ENCODE data around the gene PARD3. TPM values are rescaled to one million over a fixed set of nuclear protein-coding genes. Genes with fewer than 3 reads are reported as not detected.

Gene PARD3
- polyA plus RNA-seq, 1 donor from 2014 or later = 12.4 TPM

GRCh38 chr10:34151931-34152330 lies 663.2 kb downstream of the PARD3 start:
- TF ChIP-seq TAF1 (IDR thresholded peaks at IDR 0.05; ENCODE audit: low read depth) (no peak), POLR2AphosphoS5 (IDR thresholded peaks at IDR 0.05) (no peak), RAD21 (conservative IDR thresholded peaks at IDR 0.05) (no peak), EZH2 (IDR thresholded peaks at IDR 0.05; ENCODE audit: borderline replicate concordance, insufficient read depth, low read length, poor library complexity, severe bottlenecking) (no peak), REST (IDR thresholded peaks at IDR 0.05; ENCODE audit: borderline replicate concordance) (no peak), SMC3 (conservative IDR thresholded peaks at IDR 0.05; ENCODE audit: poor library complexity) (no peak), EP300 (conservative IDR thresholded peaks at IDR 0.05; ENCODE audit: poor library complexity, severe bottlenecking) (no peak), MXI1 (conservative IDR thresholded peaks at IDR 0.05; ENCODE audit: poor library complexity, severe bottlenecking) (no peak)
- TF ChIP-seq, protein P1, sequence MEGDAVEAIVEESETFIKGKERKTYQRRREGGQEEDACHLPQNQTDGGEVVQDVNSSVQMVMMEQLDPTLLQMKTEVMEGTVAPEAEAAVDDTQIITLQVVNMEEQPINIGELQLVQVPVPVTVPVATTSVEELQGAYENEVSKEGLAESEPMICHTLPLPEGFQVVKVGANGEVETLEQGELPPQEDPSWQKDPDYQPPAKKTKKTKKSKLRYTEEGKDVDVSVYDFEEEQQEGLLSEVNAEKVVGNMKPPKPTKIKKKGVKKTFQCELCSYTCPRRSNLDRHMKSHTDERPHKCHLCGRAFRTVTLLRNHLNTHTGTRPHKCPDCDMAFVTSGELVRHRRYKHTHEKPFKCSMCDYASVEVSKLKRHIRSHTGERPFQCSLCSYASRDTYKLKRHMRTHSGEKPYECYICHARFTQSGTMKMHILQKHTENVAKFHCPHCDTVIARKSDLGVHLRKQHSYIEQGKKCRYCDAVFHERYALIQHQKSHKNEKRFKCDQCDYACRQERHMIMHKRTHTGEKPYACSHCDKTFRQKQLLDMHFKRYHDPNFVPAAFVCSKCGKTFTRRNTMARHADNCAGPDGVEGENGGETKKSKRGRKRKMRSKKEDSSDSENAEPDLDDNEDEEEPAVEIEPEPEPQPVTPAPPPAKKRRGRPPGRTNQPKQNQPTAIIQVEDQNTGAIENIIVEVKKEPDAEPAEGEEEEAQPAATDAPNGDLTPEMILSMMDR (IDR thresholded peaks at IDR 0.05; ENCODE audit: poor library complexity, severe bottlenecking) = no peak
- no peaks in the 10 kb centered on the region for H3K36me3 ChIP-seq (ENCODE audit: insufficient read depth, low read length)
- H3K27ac ChIP-seq (ENCODE audit: low read length) = no peak overlapping the region
- H4K20me1 ChIP-seq (ENCODE audit: insufficient read depth) = no peaks in the 10 kb centered on the region
- H3K4me2 ChIP-seq (ENCODE audit: low read length) = no peak overlapping the region
- no peaks in the 10 kb centered on the region for H3F3A ChIP-seq (ENCODE audit: insufficient read depth, low read length, poor library complexity, severe bottlenecking)
- H3K9me3 ChIP-seq (ENCODE audit: low read length) = no peaks in the 10 kb centered on the region
- no peaks in the 10 kb centered on the region for H3K9me2 ChIP-seq (ENCODE audit: insufficient read depth, low read length)
- no peak overlapping the region for H3K4me3 ChIP-seq (ENCODE audit: low read length)
- no peak overlapping the region for H2AFZ ChIP-seq (ENCODE audit: low read depth, low read length)
- H3K79me2 ChIP-seq (replicated peaks; ENCODE audit: insufficient read depth, low read length) = no peaks in the 10 kb centered on the region
- H3K27me3 ChIP-seq (ENCODE audit: insufficient read depth, low read depth, low read length) = peaks cover 2% of the 10 kb centered on the region
- no peak overlapping the region for H3K9ac ChIP-seq (ENCODE audit: low read length)

- TF ChIP-seq POLR2AphosphoS5 (IDR thresholded peaks at IDR 0.05) = no peak
- no peak for TF ChIP-seq TAF1 (IDR thresholded peaks at IDR 0.05; ENCODE audit: low read depth)
- no peak for TF ChIP-seq RAD21 (conservative IDR thresholded peaks at IDR 0.05)
- no peak for TF ChIP-seq EZH2 (IDR thresholded peaks at IDR 0.05; ENCODE audit: borderline replicate concordance, insufficient read depth, low read length, poor library complexity, severe bottlenecking)
- no peak for TF ChIP-seq MXI1 (conservative IDR thresholded peaks at IDR 0.05; ENCODE audit: poor library complexity, severe bottlenecking)
- TF ChIP-seq, protein P1 (IDR thresholded peaks at IDR 0.05; ENCODE audit: poor library complexity, severe bottlenecking) = no peak
- TF ChIP-seq REST (IDR thresholded peaks at IDR 0.05; ENCODE audit: borderline replicate concordance) = no peak
- TF ChIP-seq SMC3 (conservative IDR thresholded peaks at IDR 0.05; ENCODE audit: poor library complexity) = no peak
- TF ChIP-seq EP300 (conservative IDR thresholded peaks at IDR 0.05; ENCODE audit: poor library complexity, severe bottlenecking) = no peak
- H3F3A ChIP-seq (ENCODE audit: insufficient read depth, low read length, poor library complexity, severe bottlenecking) = no peaks in the 10 kb centered on the region
- H4K20me1 ChIP-seq (ENCODE audit: insufficient read depth) = no peaks in the 10 kb centered on the region
- no peak overlapping the region for H2AFZ ChIP-seq (ENCODE audit: low read depth, low read length)
- no peak overlapping the region for H3K9ac ChIP-seq (ENCODE audit: low read length)
- H3K79me2 ChIP-seq (replicated peaks; ENCODE audit: insufficient read depth, low read length) = no peaks in the 10 kb centered on the region
- H3K9me3 ChIP-seq (ENCODE audit: low read length) = no peaks in the 10 kb centered on the region
- no peaks in the 10 kb centered on the region for H3K9me2 ChIP-seq (ENCODE audit: insufficient read depth, low read length)
- H3K4me3 ChIP-seq (ENCODE audit: low read length) = no peak overlapping the region
- H3K36me3 ChIP-seq (ENCODE audit: insufficient read depth, low read length) = no peaks in the 10 kb centered on the region
- H3K27ac ChIP-seq (ENCODE audit: low read length) = no peak overlapping the region
- no peak overlapping the region for H3K4me2 ChIP-seq (ENCODE audit: low read length)
- peaks cover 2% of the 10 kb centered on the region for H3K27me3 ChIP-seq (ENCODE audit: insufficient read depth, low read depth, low read length)
These were observed 663.6 kb downstream of the PARD3 start for GRCh38 chr10:34151481-34151880.
